Gastrocnemius medialis (tissue), 4 donors: ENCODE measurements around the gene DIP2C.

Source experiments
- CTCF ChIP-seq, 5 experiments: fragments of 450-650 bp in 3 of 5; fragments of 200-600 bp in 2 of 5; sonication (generic) in 2 of 5; IDR thresholded peaks in 4 of 5; conservative IDR thresholded peaks in 1 of 5; 1 replicate in 4 of 5; 2 replicates in 1 of 5; pipeline ENCODE4 v1.5.1; 2016 to 2019; ENCODE audit warnings: antibody characterized with exemption in 5 of 5, mild to moderate bottlenecking in 3 of 5, moderate library complexity in 3 of 5
- POLR2A ChIP-seq, 2 donors: fragments of 450-650 bp; IDR thresholded peaks; one replicate each; pipeline ENCODE4 v1.6.1; 2017; ENCODE audit warnings: antibody characterized with exemption in 2 of 2, mild to moderate bottlenecking in 2 of 2, moderate library complexity in 2 of 2

DNA sequence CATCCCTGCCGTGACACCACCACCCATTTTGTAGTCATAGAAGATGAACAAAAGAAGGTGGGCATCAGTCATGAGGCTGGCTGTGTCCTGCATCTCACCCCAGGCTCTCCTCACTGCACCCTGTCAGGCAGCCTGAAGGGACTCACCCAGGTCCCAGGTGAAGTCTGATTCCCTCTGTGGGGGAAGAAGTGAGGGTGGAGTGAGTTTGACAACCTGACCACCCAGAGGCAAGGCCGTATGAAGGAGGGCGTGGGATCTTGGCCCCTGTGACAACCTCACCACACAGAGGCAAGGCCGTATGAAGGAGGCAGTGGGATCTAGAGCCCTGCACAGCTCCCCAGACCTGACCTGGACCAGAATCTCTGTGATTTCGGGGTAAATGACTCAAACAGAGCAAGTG is 152.5 kb downstream of the DIP2C start:
- TF ChIP-seq POLR2A (IDR thresholded peaks at IDR 0.05): no peak
- TF ChIP-seq CTCF (IDR thresholded peaks at IDR 0.05 in 4 of 5, conservative IDR thresholded peaks at IDR 0.05 in 1 of 5): no peak
